Fibroblast of mammary gland (primary cell): ENCODE data around the gene CDH4.

Experiments used
- DNase-seq: peaks from one replicate; pipeline ENCODE4 v3.0.0-alpha.2; 2010; ENCODE audit warnings: low read depth
- H3K4me3 ChIP-seq: 2 replicates; pipeline ENCODE4 v1.5.1; 2011; ENCODE audit warnings: low read depth, mild to moderate bottlenecking, low read length, moderate library complexity; ENCODE audit not compliant: control insufficient read depth
- TF ChIP-seq, protein P1 (sequence below): conservative IDR thresholded peaks from 2 replicates; pipeline ENCODE4 v1.5.1; 2011; ENCODE audit warnings: low read depth, low read length, inconsistent platforms; ENCODE audit not compliant: control insufficient read depth, insufficient read depth

The CDH4 gene

DNA sequence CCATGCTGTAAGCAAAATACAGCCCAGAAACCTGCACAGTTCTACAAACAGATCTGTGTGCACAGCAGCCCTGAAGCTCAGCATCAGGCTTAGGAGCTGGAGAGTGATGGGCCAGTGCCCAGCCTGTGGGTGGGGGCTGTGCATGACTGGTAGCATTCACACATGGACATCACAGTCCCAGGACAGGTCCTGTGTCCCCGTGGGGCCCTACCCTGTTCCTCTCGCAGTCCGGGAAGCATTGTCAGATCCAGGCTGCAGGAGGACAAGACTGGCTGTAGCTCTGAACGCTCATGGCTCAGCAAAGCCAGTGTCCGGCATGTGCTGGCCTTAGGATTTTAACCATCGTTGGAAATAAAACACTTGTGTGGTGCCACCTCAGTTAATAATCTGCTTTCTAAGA lies 234.1 kb downstream of the CDH4 start:
- DNase-seq: no peak
- H3K4me3 ChIP-seq: no peak overlapping the region
- TF ChIP-seq, protein P1, sequence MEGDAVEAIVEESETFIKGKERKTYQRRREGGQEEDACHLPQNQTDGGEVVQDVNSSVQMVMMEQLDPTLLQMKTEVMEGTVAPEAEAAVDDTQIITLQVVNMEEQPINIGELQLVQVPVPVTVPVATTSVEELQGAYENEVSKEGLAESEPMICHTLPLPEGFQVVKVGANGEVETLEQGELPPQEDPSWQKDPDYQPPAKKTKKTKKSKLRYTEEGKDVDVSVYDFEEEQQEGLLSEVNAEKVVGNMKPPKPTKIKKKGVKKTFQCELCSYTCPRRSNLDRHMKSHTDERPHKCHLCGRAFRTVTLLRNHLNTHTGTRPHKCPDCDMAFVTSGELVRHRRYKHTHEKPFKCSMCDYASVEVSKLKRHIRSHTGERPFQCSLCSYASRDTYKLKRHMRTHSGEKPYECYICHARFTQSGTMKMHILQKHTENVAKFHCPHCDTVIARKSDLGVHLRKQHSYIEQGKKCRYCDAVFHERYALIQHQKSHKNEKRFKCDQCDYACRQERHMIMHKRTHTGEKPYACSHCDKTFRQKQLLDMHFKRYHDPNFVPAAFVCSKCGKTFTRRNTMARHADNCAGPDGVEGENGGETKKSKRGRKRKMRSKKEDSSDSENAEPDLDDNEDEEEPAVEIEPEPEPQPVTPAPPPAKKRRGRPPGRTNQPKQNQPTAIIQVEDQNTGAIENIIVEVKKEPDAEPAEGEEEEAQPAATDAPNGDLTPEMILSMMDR: no peak

DNA sequence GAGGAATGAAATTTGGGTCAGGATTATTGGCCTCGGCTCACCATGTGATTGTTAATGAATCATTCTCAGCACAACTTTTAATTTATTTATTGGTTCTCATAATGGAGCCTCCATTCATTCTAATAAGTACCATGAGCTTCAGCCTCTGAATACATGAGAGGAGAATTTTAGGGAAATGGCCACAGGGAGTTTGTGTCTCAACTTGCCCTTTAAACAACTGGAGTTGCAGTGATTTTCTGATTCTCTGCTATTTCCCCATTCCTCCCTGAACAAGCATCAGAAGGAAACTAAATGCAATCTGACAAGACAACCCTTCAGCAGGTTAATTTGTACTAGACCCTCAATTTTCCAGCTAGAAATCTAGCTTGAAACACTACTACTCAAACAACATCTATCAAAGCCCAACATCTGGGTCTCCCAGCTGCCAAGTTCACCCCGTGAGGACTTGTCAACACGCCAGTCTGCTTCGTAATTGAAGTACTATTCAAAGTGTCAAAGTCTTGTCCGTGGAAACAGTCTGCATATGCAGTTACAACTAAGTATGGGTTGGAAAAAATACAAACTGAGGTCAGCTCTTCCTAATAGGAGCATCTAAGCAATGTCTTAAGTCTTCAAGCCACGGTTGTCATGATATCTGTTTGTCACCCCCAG lies 235.4 kb downstream of the CDH4 start:
- TF ChIP-seq, protein P1: no peak
- DNase-seq: peak; percentile 50
- no peak overlapping the region for H3K4me3 ChIP-seq

DNA sequence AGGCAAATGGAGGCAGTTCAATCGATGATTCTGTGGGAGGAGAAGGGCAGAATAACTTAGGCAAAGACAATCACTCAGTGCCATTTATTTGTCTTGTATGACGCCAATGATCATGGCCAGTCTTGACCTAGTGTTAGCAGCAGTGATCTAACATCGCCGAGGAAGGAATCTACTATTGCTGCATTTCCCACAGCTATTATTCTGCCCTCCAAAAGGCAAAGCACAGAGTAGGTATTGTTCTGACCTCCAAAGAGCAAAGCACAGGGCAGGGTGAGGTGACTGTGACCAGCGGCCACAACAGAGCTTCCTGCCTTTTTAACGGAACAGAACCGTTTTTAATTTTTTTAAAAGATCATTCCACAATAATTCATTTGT lies 235.9 kb downstream of the CDH4 start:
- TF ChIP-seq, protein P1: no peak
- H3K4me3 ChIP-seq: no peak overlapping the region
- DNase-seq: no peak

DNA sequence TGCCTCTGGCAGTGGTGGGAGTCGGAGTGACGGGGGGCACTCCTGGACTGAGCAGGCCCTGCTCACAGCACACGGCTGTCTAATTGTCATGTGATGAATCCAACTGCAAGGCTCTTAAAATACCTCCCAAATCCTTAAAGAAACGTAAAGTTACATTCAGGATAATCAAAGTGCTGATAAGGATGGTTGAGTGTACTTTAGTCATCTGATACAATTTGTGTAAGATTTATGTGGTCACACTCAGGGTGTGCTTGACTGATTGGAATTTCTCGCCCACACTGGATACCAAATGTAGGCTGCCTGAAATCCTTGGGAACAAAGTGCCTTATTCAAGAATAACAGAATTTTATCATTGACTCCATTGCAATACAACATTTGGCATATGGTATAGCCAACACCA lies 238.7 kb downstream of the CDH4 start:
- no peak for DNase-seq
- TF ChIP-seq, protein P1: no peak
- H3K4me3 ChIP-seq: no peak overlapping the region

DNA sequence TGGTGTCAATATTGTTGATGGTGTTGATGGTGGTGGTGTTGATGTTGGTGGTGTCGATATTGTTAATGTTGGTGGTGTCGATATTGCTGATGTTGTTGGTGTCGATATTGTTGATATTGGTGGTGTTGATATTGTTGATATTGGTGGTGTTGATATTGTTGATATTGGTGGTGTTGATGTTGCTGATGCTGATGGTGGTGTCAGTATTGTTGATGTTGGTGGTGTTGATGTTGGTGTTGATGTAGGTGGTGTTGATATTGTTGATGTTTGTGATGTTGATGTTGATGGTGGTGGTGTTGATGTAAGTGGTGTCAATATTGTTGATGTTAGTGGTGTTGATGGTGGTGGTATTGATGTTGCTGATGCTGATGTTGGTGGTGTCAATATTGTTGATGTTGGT lies 240.0 kb downstream of the CDH4 start:
- H3K4me3 ChIP-seq: no peak overlapping the region
- TF ChIP-seq, protein P1: no peak
- no peak for DNase-seq

DNA sequence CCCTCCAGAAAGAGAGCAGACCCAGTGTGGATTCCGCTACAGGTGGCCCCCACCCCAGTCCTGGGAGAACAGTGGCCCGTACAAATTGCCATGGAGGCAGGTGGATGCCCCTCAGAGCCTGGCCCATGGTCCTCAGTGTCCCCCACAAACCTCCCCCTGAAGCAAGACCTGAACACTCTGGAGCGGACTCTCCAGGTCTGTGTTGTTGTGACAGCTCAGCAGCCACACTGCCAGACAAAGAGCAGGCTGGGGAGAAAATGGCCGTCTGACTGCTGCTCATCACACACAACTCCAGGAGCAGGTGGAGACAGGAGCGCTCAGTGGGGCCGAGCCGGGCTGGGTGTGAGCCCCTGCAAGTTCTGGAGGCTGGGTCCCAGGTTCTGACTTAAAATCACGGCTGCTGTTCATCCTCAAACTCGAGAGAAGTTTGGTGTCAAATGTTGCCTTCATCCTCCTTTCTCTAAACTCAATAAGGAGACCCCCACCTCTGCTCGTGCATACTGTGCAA lies 241.8 kb downstream of the CDH4 start:
- no peak overlapping the region for H3K4me3 ChIP-seq
- TF ChIP-seq, protein P1: no peak
- no peak for DNase-seq
